WI38 (cell line): ENCODE results near the gene ZBTB47.

Experiments
- H3K4me3 ChIP-seq: 2 replicates; pipeline ENCODE4 v1.5.1; 2011; ENCODE audit warnings: low read depth, mild to moderate bottlenecking, control low read depth, low read length
- TF ChIP-seq, protein P1 (sequence below): IDR thresholded peaks from 2 replicates; pipeline ENCODE4 v1.5.1; 2012; ENCODE audit warnings: low read depth, mild to moderate bottlenecking, control low read depth, low read length

ZBTB47 gene

DNA sequence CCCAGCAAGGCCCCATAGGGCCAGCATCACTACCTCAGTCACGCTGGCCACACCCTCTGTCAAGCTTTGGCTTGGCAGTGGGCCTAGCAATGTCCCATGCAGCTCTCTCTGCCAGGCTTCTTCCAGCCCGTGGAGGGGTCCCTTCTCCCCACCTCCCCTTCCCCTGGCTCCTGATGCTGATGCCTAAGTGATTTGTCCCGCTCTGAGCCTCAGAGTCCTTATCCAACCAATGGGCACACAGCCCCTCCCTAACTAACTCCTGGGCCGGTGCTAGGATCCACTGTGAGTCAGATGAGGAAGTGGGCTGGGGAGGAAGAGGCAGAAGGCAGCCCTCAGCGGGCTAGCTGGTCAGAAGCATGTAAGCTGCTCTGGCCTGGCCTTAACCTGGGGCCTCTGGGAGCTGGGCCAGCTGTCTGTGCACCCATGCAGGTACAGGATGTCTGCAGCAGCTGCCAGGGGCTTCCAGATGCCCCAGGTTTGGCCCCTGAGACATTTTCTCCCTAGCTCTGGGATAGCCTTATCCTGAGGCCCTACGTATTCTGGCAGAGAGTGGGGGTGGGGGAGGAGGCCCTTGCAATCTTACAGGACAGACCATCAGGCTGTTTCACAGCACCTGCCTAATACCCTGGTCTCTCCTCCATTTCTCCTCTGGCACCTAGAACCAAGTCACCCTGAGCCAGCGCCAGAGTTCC lies 740 bp upstream of the ZBTB47 start:
- TF ChIP-seq, protein P1, sequence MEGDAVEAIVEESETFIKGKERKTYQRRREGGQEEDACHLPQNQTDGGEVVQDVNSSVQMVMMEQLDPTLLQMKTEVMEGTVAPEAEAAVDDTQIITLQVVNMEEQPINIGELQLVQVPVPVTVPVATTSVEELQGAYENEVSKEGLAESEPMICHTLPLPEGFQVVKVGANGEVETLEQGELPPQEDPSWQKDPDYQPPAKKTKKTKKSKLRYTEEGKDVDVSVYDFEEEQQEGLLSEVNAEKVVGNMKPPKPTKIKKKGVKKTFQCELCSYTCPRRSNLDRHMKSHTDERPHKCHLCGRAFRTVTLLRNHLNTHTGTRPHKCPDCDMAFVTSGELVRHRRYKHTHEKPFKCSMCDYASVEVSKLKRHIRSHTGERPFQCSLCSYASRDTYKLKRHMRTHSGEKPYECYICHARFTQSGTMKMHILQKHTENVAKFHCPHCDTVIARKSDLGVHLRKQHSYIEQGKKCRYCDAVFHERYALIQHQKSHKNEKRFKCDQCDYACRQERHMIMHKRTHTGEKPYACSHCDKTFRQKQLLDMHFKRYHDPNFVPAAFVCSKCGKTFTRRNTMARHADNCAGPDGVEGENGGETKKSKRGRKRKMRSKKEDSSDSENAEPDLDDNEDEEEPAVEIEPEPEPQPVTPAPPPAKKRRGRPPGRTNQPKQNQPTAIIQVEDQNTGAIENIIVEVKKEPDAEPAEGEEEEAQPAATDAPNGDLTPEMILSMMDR, result no peak
- H3K4me3 ChIP-seq, result peak overlapping the region; percentile 78

DNA sequence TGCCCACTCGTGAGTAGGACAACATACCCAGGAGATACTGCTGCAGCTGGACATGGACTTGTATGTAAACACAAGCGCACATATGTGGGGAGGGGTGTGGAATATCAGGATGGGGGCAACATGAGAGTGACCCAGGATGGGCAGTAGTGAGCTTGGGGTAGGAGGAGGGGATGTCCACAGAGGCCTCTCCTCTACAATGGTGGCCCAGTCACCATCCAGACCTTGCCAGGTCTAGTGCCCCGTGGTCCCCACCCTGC lies 266 bp upstream of the ZBTB47 start:
- peak overlapping the region; percentile 78 for H3K4me3 ChIP-seq
- TF ChIP-seq, protein P1, result no peak

DNA sequence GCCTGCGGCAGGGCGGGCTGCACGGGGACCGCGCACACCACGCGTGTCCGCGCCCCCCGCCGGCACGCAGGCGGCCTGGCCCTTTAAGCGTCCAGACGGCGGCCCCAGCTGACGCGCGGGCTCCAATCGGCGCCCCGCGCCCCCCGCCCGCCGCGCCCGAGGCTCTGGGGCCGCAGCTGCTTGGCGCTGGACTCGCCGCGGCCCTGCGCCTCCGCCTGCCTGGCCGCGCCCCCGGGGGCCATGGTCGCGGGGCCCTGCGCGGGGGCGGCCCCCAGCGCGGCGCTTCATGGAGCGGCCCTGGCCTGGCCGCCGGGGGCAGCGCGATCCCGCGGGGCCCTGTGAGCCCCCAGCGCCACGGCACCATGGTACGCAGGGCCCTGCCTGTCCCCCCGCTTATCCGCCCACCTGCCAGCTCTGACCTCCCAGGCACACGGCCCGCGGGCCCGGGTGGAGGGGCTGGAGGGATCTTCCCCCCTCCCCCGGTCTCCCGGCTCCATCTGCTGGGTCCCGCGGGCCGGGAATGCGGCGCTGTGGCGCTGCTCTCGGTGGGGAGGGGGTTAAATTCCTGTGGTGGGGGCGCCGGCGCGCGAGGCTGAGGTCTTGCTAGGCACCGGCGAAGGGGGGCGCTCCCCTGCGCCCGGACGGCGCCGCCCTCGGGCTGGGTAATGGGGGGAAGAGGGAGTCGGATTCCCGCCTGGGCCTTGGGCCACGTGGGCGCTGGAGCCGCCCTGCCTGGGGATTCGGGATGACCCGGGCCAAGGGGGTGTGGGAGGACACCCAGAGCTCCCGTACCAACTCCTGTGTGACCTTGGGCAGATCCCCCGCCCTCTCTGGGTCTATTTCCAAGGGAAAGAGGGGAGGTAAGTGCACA lies 1.1 kb downstream of the ZBTB47 start:
- TF ChIP-seq, protein P1, result no peak
- H3K4me3 ChIP-seq, result peak overlapping the region; percentile 78

DNA sequence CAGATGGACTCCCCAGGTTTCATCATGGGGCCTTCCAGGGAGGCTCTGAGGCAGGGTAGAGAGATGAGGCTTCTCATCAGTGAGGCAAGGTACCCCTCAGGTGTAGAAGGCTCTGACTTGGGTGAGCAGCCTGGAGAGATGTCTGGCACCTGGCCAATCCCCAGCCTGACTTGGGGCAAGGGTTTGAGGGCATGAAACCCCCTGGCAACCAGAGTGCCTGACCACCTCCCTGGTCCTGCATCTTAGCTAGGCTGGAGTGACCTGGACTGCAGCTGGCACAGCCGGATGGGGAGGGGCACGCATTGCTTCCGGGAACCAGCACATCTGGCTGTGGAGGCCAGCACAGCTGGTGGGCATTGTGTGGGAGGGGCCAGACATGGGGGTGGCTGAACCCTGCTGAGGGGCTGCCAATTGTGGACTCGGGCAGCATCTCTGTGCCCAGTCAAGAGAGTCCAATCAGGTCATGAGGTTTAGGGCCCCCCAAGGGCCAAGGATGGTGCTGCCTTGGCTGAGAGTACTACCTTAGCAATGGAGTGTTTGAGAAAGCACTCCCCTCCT lies 1.9 kb downstream of the ZBTB47 start:
- TF ChIP-seq, protein P1, result no peak
- H3K4me3 ChIP-seq, result peak overlapping the region; percentile 78

DNA sequence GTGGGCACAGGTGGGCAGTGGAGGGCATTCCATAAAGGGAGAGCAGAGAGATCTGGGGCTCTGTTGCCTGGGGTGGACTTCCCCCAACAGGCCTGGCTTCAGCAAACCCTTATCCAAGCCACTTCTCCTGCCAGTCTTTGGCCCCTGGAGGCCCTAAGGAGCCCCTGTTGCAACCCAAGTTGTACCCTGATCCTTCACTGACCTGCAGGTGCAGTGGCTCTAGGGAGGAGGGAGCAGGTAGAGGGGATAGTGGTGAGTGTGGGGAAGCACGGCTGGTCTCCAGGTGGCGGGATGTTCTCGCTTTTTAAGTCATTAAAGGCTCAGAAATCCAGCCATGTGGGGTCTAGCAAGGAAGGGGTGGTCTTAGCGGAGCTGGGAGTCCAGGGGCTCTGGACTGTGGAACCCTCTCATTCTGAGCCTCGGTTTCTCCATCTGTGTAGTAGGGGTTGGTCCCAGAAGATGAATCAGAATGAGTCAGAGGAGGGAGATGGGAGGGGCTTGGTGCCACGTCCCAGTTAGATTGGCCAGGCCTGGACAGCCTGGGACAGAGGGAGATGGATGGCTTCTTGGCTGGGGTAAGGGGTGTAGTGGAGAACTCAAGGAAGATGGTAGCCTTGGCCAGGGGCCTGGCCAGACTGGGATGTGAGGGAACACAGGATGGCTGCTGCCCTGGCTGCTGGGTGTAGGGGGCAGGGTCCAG lies 2.6 kb downstream of the ZBTB47 start:
- TF ChIP-seq, protein P1, result no peak
- no peak overlapping the region for H3K4me3 ChIP-seq

DNA sequence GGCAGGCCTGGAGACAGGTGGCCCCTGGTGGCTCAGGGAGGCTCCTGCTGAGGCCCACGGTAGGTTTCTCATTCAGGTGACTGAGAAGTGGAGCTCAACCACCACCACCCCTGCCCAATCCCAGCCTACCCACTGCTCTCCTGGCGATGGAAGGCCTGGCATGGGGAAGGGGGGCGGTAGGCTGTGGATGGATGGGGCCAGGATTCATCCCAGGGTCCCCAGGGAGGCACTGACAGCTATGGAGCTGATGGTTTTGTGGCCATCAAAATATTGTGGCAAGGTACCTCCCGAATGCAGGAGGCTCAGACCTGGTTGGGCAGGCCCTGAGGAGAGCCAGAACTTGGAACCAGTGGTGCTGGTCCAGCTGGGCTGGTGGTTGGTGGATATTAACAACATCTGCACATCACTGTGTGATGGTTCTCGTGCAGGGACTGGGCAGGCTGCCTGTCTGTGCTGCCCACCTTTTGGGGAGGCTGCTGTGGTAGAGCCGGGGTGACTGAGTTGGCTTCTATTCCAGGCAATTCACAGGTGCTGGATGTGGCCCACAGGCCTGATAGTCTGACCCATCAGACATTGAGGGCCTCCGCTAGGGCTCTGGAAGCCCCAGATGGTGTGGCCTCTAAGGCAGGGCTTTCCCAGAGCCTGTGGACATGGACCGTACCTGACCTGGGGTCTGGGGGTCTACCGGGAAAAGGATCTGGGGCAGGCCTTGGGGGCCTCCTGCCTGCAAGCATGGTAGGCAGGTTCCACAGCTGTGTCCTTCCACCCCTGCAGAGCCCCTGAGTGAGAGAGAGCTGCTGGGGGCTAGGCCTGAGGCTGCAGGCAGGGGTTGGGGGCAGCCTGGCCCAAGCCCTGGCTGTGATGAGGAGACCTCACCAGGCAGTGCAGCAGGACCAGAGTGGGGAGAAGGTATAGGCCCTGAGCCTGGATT lies 3.4 kb downstream of the ZBTB47 start:
- TF ChIP-seq, protein P1, result no peak
- no peak overlapping the region for H3K4me3 ChIP-seq
